HG02678 (cell line): ENCODE results near the gene C6orf132.

Experiments
- ATAC-seq: cut with Tn5 transposase; IDR thresholded peaks from one replicate; pipeline ENCODE4 v1.9.1; 2021; ENCODE audit warnings: mild to moderate bottlenecking, moderate library complexity; ENCODE audit not compliant: unreplicated experiment

The C6orf132 gene

GRCh38 chr6:42135722-42136121 lies 6.7 kb downstream of the C6orf132 start:
- no peak for ATAC-seq

GRCh38 chr6:42135161-42135560 lies 7.3 kb downstream of the C6orf132 start:
- no peak for ATAC-seq

- no peak for ATAC-seq
These were observed 8.5 kb downstream of the C6orf132 start for GRCh38 chr6:42133926-42134325.

GRCh38 chr6:42131531-42131930 lies 10.9 kb downstream of the C6orf132 start:
- ATAC-seq = no peak

- no peak for ATAC-seq
These were observed 13.1 kb downstream of the C6orf132 start for GRCh38 chr6:42129360-42129676.

GRCh38 chr6:42128460-42129359 lies 13.7 kb downstream of the C6orf132 start:
- no peak for ATAC-seq

- ATAC-seq = no peak
These were observed 16.8 kb downstream of the C6orf132 start for GRCh38 chr6:42125663-42126062.

- no peak for ATAC-seq
These were observed 17.2 kb downstream of the C6orf132 start for GRCh38 chr6:42125231-42125630.

GRCh38 chr6:42124223-42124836 lies 18.1 kb downstream of the C6orf132 start:
- no peak for ATAC-seq

GRCh38 chr6:42123379-42124103 lies 18.9 kb downstream of the C6orf132 start:
- ATAC-seq = no peak

- ATAC-seq = no peak
These were observed 21.2 kb downstream of the C6orf132 start for GRCh38 chr6:42120895-42121865.

- no peak for ATAC-seq
These were observed 24.0 kb downstream of the C6orf132 start for GRCh38 chr6:42118162-42119001.

GRCh38 chr6:42117843-42118161 lies 24.6 kb downstream of the C6orf132 start:
- no peak for ATAC-seq

GRCh38 chr6:42113936-42114636 lies 28.3 kb downstream of the C6orf132 start:
- no peak for ATAC-seq

- no peak for ATAC-seq
These were observed 30.1 kb downstream of the C6orf132 start for GRCh38 chr6:42112351-42112750.

- ATAC-seq = no peak
These were observed 31.7 kb downstream of the C6orf132 start for GRCh38 chr6:42110683-42111082.

GRCh38 chr6:42108071-42108470 lies 34.3 kb downstream of the C6orf132 start:
- ATAC-seq = no peak

GRCh38 chr6:42106112-42107023 lies 36.1 kb downstream of the C6orf132 start:
- ATAC-seq = no peak
